Liver (tissue), 9 donors: ENCODE measurements around the gene YOD1. TPM values are rescaled to one million over a fixed set of nuclear protein-coding genes. Genes with fewer than 3 reads are reported as not detected.
A peak's percentile ranks its signal among the peaks of the same experiment; 100 is the strongest.

Experiments used
- DNase-seq: peaks from one replicate; pipeline ENCODE4 v3.0.0-alpha.2; 2017; ENCODE audit warnings: low spot score
- H3K27ac ChIP-seq, 2 donors: one replicate each; pipeline ENCODE4 v1.7.0; 2013; ENCODE audit warnings: inconsistent platforms in 2 of 2, low read length in 2 of 2, control low read depth in 1 of 2, low read depth in 1 of 2, mild to moderate bottlenecking in 1 of 2
- H3K27me3 ChIP-seq, 4 donors: one replicate each; pipeline versions ENCODE4 v1.6.1 to v1.7.0; 2013; ENCODE audit warnings: low read length in 3 of 4, inconsistent platforms in 1 of 4, mild to moderate bottlenecking in 1 of 4, moderate library complexity in 1 of 4; ENCODE audit not compliant: control insufficient read depth in 4 of 4, insufficient read depth in 4 of 4
- H3K36me3 ChIP-seq, 4 donors: one replicate each; pipeline versions ENCODE4 v1.6.1 to v1.7.0; 2013; ENCODE audit warnings: low read length in 3 of 4, mild to moderate bottlenecking in 3 of 4, low read depth in 1 of 4, moderate library complexity in 1 of 4; ENCODE audit not compliant: control insufficient read depth in 4 of 4, insufficient read depth in 3 of 4
- H3K4me1 ChIP-seq, 4 donors: one replicate each; pipeline versions ENCODE4 v1.6.1 to v1.7.0; 2013; ENCODE audit warnings: low read length in 3 of 4, mild to moderate bottlenecking in 3 of 4, moderate library complexity in 1 of 4; ENCODE audit not compliant: control insufficient read depth in 4 of 4, insufficient read depth in 4 of 4
- H3K4me3 ChIP-seq, 3 donors: one replicate each; pipeline versions ENCODE4 v1.6.1 to v1.7.0; 2013; ENCODE audit warnings: low read length in 3 of 3, control low read depth in 1 of 3, low read depth in 1 of 3, mild to moderate bottlenecking in 1 of 3
- H3K9ac ChIP-seq, 2 donors: one replicate each; pipeline ENCODE4 v1.7.0; 2013; ENCODE audit warnings: low read length in 2 of 2, mild to moderate bottlenecking in 2 of 2, moderate library complexity in 2 of 2, control low read depth in 1 of 2, low read depth in 1 of 2
- H3K9me3 ChIP-seq, 4 donors: one replicate each; pipeline versions ENCODE4 v1.6.1 to v1.7.0; 2013; ENCODE audit warnings: low read length in 3 of 4; ENCODE audit not compliant: control insufficient read depth in 4 of 4
- ATF3 ChIP-seq: IDR thresholded peaks from 2 replicates; pipeline ENCODE4 v1.6.1; 2016; ENCODE audit warnings: antibody characterized with exemption
- CTCF ChIP-seq: fragments of 150-350 bp; IDR thresholded peaks from 2 replicates; pipeline ENCODE4 v1.5.1; 2017; ENCODE audit warnings: improper control_type of control experiment, low read depth, low read length; ENCODE audit not compliant: missing input control
- FOXA1 ChIP-seq: IDR thresholded peaks from 2 replicates; pipeline ENCODE4 v1.6.1; 2016; ENCODE audit warnings: antibody characterized with exemption
- FOXA2 ChIP-seq: IDR thresholded peaks from 2 replicates; pipeline ENCODE4 v1.6.1; 2016; ENCODE audit warnings: antibody characterized with exemption
- GABPA ChIP-seq, 2 donors: IDR thresholded peaks in 1 of 2; conservative IDR thresholded peaks in 1 of 2; 2 replicates each; pipeline ENCODE4 v1.6.1; 2016; ENCODE audit warnings: antibody characterized with exemption in 2 of 2, mild to moderate bottlenecking in 1 of 2, moderate library complexity in 1 of 2
- HNF4G ChIP-seq: IDR thresholded peaks from 2 replicates; pipeline ENCODE4 v1.6.1; 2016; ENCODE audit warnings: antibody characterized with exemption
- JUND ChIP-seq, 2 donors: IDR thresholded peaks; 2 replicates each; pipeline ENCODE4 v1.6.1; 2016; ENCODE audit warnings: antibody characterized with exemption in 2 of 2
- MAX ChIP-seq: IDR thresholded peaks from 2 replicates; pipeline ENCODE4 v1.6.1; 2016; ENCODE audit warnings: antibody characterized with exemption
- RAD21 ChIP-seq, 2 donors: IDR thresholded peaks; 2 replicates each; pipeline ENCODE4 v1.6.1; 2016; ENCODE audit warnings: antibody characterized with exemption in 2 of 2, mild to moderate bottlenecking in 2 of 2
- SP1 ChIP-seq: IDR thresholded peaks from 2 replicates; pipeline ENCODE4 v1.6.1; 2018; ENCODE audit warnings: antibody characterized with exemption, mild to moderate bottlenecking
- TAF1 ChIP-seq: conservative IDR thresholded peaks from 2 replicates; pipeline ENCODE4 v1.6.1; 2016; ENCODE audit warnings: antibody characterized with exemption, mild to moderate bottlenecking
- YY1 ChIP-seq: IDR thresholded peaks from 2 replicates; pipeline ENCODE4 v1.6.1; 2016; ENCODE audit warnings: antibody characterized with exemption, mild to moderate bottlenecking
- WGBS: extraction: QIAGEN DNeasy Blood & Tissue Kit; methylation state at CpG from one replicate; pipeline ENCODE4 v1.1.7; 2013; 5-methylcytosine and 5-hydroxymethylcytosine counted together
- polyA plus RNA-seq, 2 donors: library from polyadenylated mRNA; stranded (reverse) in 1 of 2; unstranded in 1 of 2; fragments of 200-250 nt in 1 of 2; fragments of >200 nt in 1 of 2; fragmentation: Nextera tagmentation in 1 of 2; extraction: Ambion mirVana in 1 of 2; gene quantifications; one replicate each; pipeline versions ENCODE4 v1.2.1 to v1.2.3, GENCODE V29; 2013 to 2015
- total RNA-seq, 2 donors: library from RNA; depleted of rRNA; stranded (reverse); fragments of >200 nt; gene quantifications; one replicate each; pipeline ENCODE4 v1.2.3, GENCODE V29; 2014
- TF ChIP-seq, protein P1 (sequence below): IDR thresholded peaks from 2 replicates; pipeline ENCODE4 v1.6.1; 2016; ENCODE audit warnings: antibody characterized with exemption
- donor health status: healthy.
- donor health status: healthy.
- donor health status: healthy.
- donor health status: healthy.
- donor health status: healthy.

The YOD1 gene
- total and polyA plus RNA-seq, 4 donors: 1.3 to 79.4 (median 4.7) TPM

DNA sequence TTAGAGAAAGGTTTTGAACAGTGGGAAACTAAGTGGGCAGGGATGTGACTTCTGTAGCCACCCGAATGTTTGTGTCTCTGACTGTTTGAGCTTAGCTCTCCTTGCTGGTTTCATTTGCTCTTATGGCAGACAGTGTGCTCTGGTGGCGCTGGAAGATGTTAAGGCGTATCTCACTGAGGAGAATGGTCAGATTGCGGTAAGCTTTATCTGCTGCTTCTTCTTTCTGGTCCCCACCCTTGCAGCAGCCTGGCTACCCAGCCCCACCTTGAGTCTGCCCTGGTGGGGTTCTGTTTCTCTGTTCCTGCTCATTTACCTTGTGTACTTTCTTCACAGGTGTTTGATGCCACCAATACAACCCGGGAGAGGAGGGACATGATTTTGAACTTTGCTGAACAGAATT lies 12.0 kb upstream of the YOD1 start:
- Histone ChIP-seq H3K4me1 (no peaks in the 10 kb centered on the region), H3K9ac (no peak overlapping the region), H3K9me3 (no peaks in the 10 kb centered on the region), H3K27me3 (no peaks in the 10 kb centered on the region), H3K36me3 (peaks cover 2 to 32% (median 29%) of the 10 kb centered on the region in 4 donors), H3K4me3 (no peak overlapping the region), H3K27ac (no peak overlapping the region)
- TF ChIP-seq SP1: no peak
- no peak for TF ChIP-seq RAD21 (IDR thresholded peaks at IDR 0.05)
- TF ChIP-seq GABPA (IDR thresholded peaks at IDR 0.05 in 1 of 2, conservative IDR thresholded peaks at IDR 0.05 in 1 of 2): no peak
- no peak for TF ChIP-seq ATF3
- no peak for TF ChIP-seq YY1
- TF ChIP-seq JUND (IDR thresholded peaks at IDR 0.05): no peak
- TF ChIP-seq, protein P1, sequence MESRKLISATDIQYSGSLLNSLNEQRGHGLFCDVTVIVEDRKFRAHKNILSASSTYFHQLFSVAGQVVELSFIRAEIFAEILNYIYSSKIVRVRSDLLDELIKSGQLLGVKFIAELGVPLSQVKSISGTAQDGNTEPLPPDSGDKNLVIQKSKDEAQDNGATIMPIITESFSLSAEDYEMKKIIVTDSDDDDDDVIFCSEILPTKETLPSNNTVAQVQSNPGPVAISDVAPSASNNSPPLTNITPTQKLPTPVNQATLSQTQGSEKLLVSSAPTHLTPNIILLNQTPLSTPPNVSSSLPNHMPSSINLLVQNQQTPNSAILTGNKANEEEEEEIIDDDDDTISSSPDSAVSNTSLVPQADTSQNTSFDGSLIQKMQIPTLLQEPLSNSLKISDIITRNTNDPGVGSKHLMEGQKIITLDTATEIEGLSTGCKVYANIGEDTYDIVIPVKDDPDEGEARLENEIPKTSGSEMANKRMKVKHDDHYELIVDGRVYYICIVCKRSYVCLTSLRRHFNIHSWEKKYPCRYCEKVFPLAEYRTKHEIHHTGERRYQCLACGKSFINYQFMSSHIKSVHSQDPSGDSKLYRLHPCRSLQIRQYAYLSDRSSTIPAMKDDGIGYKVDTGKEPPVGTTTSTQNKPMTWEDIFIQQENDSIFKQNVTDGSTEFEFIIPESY: no peak
- no peak for TF ChIP-seq CTCF
- WGBS: 97% methylated on average over 5 of the region's 5 CpGs
- peak; percentile 25 for DNase-seq

GRCh38 chr1:207062058-207062457 lies 11.1 kb upstream of the YOD1 start:
- H3K36me3 ChIP-seq: peaks cover 2 to 28% (median 22%) of the 10 kb centered on the region in 4 donors
- H3K4me3 ChIP-seq: no peak overlapping the region
- no peaks in the 10 kb centered on the region for H3K27me3 ChIP-seq
- 92% methylated on average over 1 of the region's 1 CpG for WGBS
- TF ChIP-seq FOXA1: no peak
- TF ChIP-seq HNF4G: no peak
- no peak for TF ChIP-seq MAX
- no peak for TF ChIP-seq YY1
- TF ChIP-seq TAF1: no peak
- TF ChIP-seq FOXA2: no peak
- TF ChIP-seq, protein P1: no peak
- no peak for TF ChIP-seq JUND (IDR thresholded peaks at IDR 0.05)
- no peaks in the 10 kb centered on the region for H3K4me1 ChIP-seq
- no peak overlapping the region for H3K27ac ChIP-seq
- DNase-seq: no peak
- no peak overlapping the region for H3K9ac ChIP-seq
- no peaks in the 10 kb centered on the region for H3K9me3 ChIP-seq
